Measurements from ENCODE around the gene UBASH3A.

DNA sequence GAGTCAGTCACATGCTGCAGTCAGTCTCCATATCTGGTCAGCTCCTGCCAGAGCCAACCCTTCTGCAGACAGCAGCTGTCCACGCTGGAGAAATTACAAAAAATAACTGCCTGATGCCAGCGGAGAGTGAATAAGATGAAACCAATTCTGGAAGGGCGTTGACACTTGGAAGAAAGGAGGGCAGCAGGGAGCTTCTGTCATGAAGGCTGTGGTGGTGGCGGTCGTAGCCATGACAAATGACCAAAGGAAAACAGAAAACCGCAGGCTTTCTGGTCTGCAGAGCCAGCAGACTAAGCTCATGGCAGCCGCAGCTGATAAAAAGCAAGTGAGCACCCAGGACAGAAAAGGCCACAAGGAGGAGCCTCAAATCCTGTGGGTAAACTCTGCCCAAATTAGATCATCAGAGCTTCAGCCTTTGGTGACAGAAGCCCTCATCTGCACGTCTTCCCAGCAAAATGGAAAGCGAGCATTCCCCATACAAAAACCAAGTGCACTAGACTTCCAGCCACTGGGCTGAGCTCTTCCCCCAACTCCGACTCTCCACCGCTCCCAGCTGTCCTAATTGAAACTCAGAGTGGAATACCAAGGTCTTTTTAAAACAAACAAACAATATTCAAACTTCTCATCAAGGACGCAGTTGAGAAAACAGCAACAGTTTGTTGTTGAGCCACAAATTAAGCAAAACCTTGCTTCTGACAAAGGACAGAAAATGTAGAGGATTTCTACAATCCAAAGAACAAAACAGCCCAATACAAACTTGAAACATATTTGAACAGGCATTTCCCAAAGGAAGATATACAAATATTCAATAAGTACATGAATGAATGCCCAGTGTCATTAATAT lies 63.7 kb downstream of the UBASH3A start:
- TF ChIP-seq, protein P1, sequence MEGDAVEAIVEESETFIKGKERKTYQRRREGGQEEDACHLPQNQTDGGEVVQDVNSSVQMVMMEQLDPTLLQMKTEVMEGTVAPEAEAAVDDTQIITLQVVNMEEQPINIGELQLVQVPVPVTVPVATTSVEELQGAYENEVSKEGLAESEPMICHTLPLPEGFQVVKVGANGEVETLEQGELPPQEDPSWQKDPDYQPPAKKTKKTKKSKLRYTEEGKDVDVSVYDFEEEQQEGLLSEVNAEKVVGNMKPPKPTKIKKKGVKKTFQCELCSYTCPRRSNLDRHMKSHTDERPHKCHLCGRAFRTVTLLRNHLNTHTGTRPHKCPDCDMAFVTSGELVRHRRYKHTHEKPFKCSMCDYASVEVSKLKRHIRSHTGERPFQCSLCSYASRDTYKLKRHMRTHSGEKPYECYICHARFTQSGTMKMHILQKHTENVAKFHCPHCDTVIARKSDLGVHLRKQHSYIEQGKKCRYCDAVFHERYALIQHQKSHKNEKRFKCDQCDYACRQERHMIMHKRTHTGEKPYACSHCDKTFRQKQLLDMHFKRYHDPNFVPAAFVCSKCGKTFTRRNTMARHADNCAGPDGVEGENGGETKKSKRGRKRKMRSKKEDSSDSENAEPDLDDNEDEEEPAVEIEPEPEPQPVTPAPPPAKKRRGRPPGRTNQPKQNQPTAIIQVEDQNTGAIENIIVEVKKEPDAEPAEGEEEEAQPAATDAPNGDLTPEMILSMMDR (IDR thresholded peaks at IDR 0.05; ENCODE audit: borderline replicate concordance, extremely low read depth, low read length, poor library complexity, severe bottlenecking): peak; percentile 55
- no peak for TF ChIP-seq EZH2 (IDR thresholded peaks at IDR 0.05; ENCODE audit: borderline replicate concordance, low read depth, low read length, severe bottlenecking)
